Panc1 (cell line): Measurements from ENCODE around the gene HDGFL1. TPM values are rescaled to one million over a fixed set of nuclear protein-coding genes. Genes with fewer than 3 reads are reported as not detected.

Source experiments
- ATAC-seq: fragments of 200-7000 bp; cut with Tn5 transposase; 2 replicates; pipeline ENCODE4 v1.9.1; 2020; ENCODE audit warnings: mild to moderate bottlenecking, moderate library complexity
- BruUV-seq: library from RNA; stranded (reverse); fragments of 400-500 nt; replicated peaks from 2 replicates; lab custom pipeline; 2021; lab: Mats Ljungman, UMichigan
- CTCF ChIA-PET: fragments of 300-600 bp; sonication (Branson Sonifier 250); formaldehyde crosslinking; loops from one replicate; lab custom pipeline; 2022; ENCODE audit warnings: antibody characterized with exemption; lab: Charles Lee
- POLR2A ChIA-PET: fragments of 300-600 bp; sonication (Branson Sonifier 250); formaldehyde crosslinking; loops from one replicate; lab custom pipeline; 2022; ENCODE audit warnings: antibody characterized with exemption; lab: Charles Lee
- DNase-seq: peaks from one replicate; pipeline ENCODE4 v3.0.0-alpha.2; 2010; ENCODE audit warnings: low read depth, low spot score
- H3K27ac ChIP-seq: 2 replicates; pipeline ENCODE4 v1.5.1; 2011; ENCODE audit warnings: mild to moderate bottlenecking, low read length, inconsistent platforms
- H3K27me3 ChIP-seq: fragments of 200-500 bp; sonication (Bioruptor generic); 2 replicates; pipeline ENCODE4 v1.6.0; 2014; ENCODE audit warnings: low read length, inconsistent platforms; ENCODE audit not compliant: control insufficient read depth, insufficient read depth
- H3K36me3 ChIP-seq: fragments of 200-500 bp; sonication (Bioruptor generic); 2 replicates; pipeline ENCODE4 v1.5.1; 2014; ENCODE audit warnings: inconsistent platforms, mild to moderate bottlenecking, low read length, moderate library complexity; ENCODE audit not compliant: control insufficient read depth, insufficient read depth
- H3K4me1 ChIP-seq: 2 replicates; pipeline ENCODE4 v1.5.1; 2011; ENCODE audit warnings: inconsistent platforms, mild to moderate bottlenecking, low read length, moderate library complexity; ENCODE audit not compliant: control insufficient read depth, insufficient read depth
- H3K4me3 ChIP-seq, 2 experiments: 2 replicates each; pipeline ENCODE4 v1.5.1; 2011 to 2012; ENCODE audit warnings: low read depth in 2 of 2, low read length in 2 of 2, mild to moderate bottlenecking in 2 of 2, inconsistent platforms in 1 of 2, moderate library complexity in 1 of 2
- H3K9me3 ChIP-seq: fragments of 200-500 bp; sonication (Bioruptor generic); 2 replicates; pipeline ENCODE4 v1.5.1; 2014; ENCODE audit warnings: low read depth, mild to moderate bottlenecking, inconsistent platforms, low read length, moderate library complexity; ENCODE audit not compliant: control insufficient read depth, insufficient read depth
- CTCF ChIP-seq: fragments of 450-650 bp; IDR thresholded peaks from 2 replicates; pipeline ENCODE4 v1.5.1; 2017; ENCODE audit warnings: mild to moderate bottlenecking
- POLR2AphosphoS5 ChIP-seq: IDR thresholded peaks from 2 replicates; pipeline ENCODE4 v1.6.1; 2012; ENCODE audit warnings: mild to moderate bottlenecking, low read depth, low read length, moderate library complexity
- REST ChIP-seq, 2 experiments: IDR thresholded peaks; 2 replicates each; pipeline ENCODE4 v1.6.1; 2011 to 2012; ENCODE audit warnings: low read depth in 2 of 2, control low read depth in 1 of 2, low read length in 1 of 2, mild to moderate bottlenecking in 1 of 2, moderate library complexity in 1 of 2; ENCODE audit not compliant: insufficient read depth in 1 of 2
- SIN3A ChIP-seq: IDR thresholded peaks from 2 replicates; pipeline ENCODE4 v1.6.1; 2012; ENCODE audit warnings: low read depth, mild to moderate bottlenecking, low read length, moderate library complexity, borderline replicate concordance; ENCODE audit not compliant: insufficient read depth
- TCF7L2 ChIP-seq: IDR thresholded peaks from 2 replicates; pipeline ENCODE4 v1.6.1; 2011; ENCODE audit warnings: mild to moderate bottlenecking, low read depth, low read length, inconsistent platforms
- in situ Hi-C: cut with HindIII; loops from 2 replicates; pipeline ENCODE4 v1.10.0; 2016; ENCODE audit warnings: low sequenced_read_pairs, low pct_unique_long_range_greater_than_20kb
- intact Hi-C: fragments of 100-400 bp; cut with micrococcal nuclease; formaldehyde crosslinking; loops from one replicate; pipeline ENCODE4 v1.10.0; 2022; ENCODE audit not compliant: unreplicated experiment
- total RNA-seq: library from RNA; stranded (reverse); gene quantifications from one replicate; pipeline ENCODE4 v1.2.1, GENCODE V29; 2021; ENCODE audit not compliant: unreplicated experiment

The HDGFL1 gene
- total RNA-seq, 1 experiment from 2014 or later = not detected

GRCh38 chr6:22589118-22589517, 19.8 kb downstream of the HDGFL1 start:
- no peak overlapping the region for H3K27ac ChIP-seq
- no peaks in the 10 kb centered on the region for H3K36me3 ChIP-seq
- POLR2A ChIA-PET = no interaction called here
- H3K27me3 ChIP-seq = no peaks in the 10 kb centered on the region
- ATAC-seq (no peak), DNase-seq (no peak)
- no peaks in the 10 kb centered on the region for H3K9me3 ChIP-seq
- in situ Hi-C loops (no loop called here), intact Hi-C loops (no loop called here)
- H3K4me1 ChIP-seq = no peaks in the 10 kb centered on the region
- CTCF ChIA-PET = no interaction called here
- no peak overlapping the region for H3K4me3 ChIP-seq
- BruUV-seq = no TSS peak
- TF ChIP-seq REST (IDR thresholded peaks at IDR 0.05; ENCODE audit: insufficient read depth in 1 of 2, low read depth in 2 of 2, low read length in 1 of 2) (no peak), CTCF (no peak), POLR2AphosphoS5 (no peak), SIN3A (no peak), TCF7L2 (no peak)

GRCh38 chr6:22590423-22590822, 21.1 kb downstream of the HDGFL1 start:
- TF ChIP-seq REST (IDR thresholded peaks at IDR 0.05; ENCODE audit: insufficient read depth in 1 of 2, low read depth in 2 of 2, low read length in 1 of 2) = no peak
- no peak for TF ChIP-seq CTCF
- POLR2A ChIA-PET = no interaction called here
- ATAC-seq (no peak), DNase-seq (no peak)
- Histone ChIP-seq H3K9me3 (no peaks in the 10 kb centered on the region), H3K36me3 (no peaks in the 10 kb centered on the region), H3K4me1 (no peaks in the 10 kb centered on the region), H3K4me3 (no peak overlapping the region), H3K27me3 (no peaks in the 10 kb centered on the region), H3K27ac (no peak overlapping the region)
- BruUV-seq = no TSS peak
- intact Hi-C loops (no loop called here), in situ Hi-C loops (no loop called here)
- CTCF ChIA-PET = no interaction called here
